Effector memory CD8-positive, alpha-beta T cell (primary cell): Measurements from ENCODE around the gene ELL3.
"Not testable (repeated sequence)": the region's sequence is repeated elsewhere in the genome, so short reads cannot be mapped to it uniquely, and the experiment has no call there.

Source experiments
- ATAC-seq: fragments of 150-1000 bp; cut with Tn5 transposase; replicated peaks from 2 replicates; pipeline ENCODE4 v1.10.0; 2021; ENCODE audit warnings: mild to moderate bottlenecking, moderate library complexity
- DNase-seq, 3 experiments: peaks; one replicate each; pipeline ENCODE4 v3.0.0; 2021
- H3K27ac Mint-ChIP-seq, 2 donors: one replicate each; pipeline ENCODE4 v1.8.0; 2022; ENCODE audit warnings: mild to moderate bottlenecking in 2 of 2, mixed read lengths in 2 of 2, moderate library complexity in 2 of 2
- H3K27me3 Mint-ChIP-seq, 2 donors: one replicate each; pipeline ENCODE4 v1.8.0; 2022; ENCODE audit warnings: mixed read lengths in 2 of 2
- H3K36me3 Mint-ChIP-seq: one replicate; pipeline ENCODE4 v1.8.0; 2022; ENCODE audit warnings: mild to moderate bottlenecking, moderate library complexity, mixed read lengths; ENCODE audit not compliant: insufficient read depth
- H3K4me1 Mint-ChIP-seq, 2 donors: one replicate each; pipeline ENCODE4 v1.8.0; 2022; ENCODE audit warnings: low read depth in 2 of 2, mixed read lengths in 2 of 2
- H3K4me3 Mint-ChIP-seq, 2 donors: one replicate each; pipeline ENCODE4 v1.8.0; 2022; ENCODE audit warnings: mild to moderate bottlenecking in 2 of 2, mixed read lengths in 2 of 2, moderate library complexity in 2 of 2
- H3K9me3 Mint-ChIP-seq, 2 donors: one replicate each; pipeline ENCODE4 v1.8.0; 2022; ENCODE audit warnings: mixed read lengths in 2 of 2

The ELL3 gene

GRCh38 chr15:43728053-43728725 lies 48.6 kb downstream of the ELL3 start:
- H3K27me3 Mint-ChIP-seq, H3K4me1 Mint-ChIP-seq, ATAC-seq, H3K4me3 Mint-ChIP-seq, DNase-seq, H3K9me3 Mint-ChIP-seq, H3K36me3 Mint-ChIP-seq, H3K27ac Mint-ChIP-seq: not testable (repeated sequence)

- H3K9me3 Mint-ChIP-seq, H3K36me3 Mint-ChIP-seq, DNase-seq, ATAC-seq, H3K4me1 Mint-ChIP-seq, H3K27ac Mint-ChIP-seq, H3K4me3 Mint-ChIP-seq: not testable (repeated sequence)
- peaks cover 0 to 12% of the 10 kb centered on the region in 2 donors for H3K27me3 Mint-ChIP-seq
Observed at GRCh38 chr15:43726306-43726705, 50.5 kb downstream of the ELL3 start.

- Mint-ChIP-seq H3K27me3 (peaks cover 6 to 15% of the 10 kb centered on the region in 2 donors), H3K36me3 (no peaks in the 10 kb centered on the region), H3K27ac (no peak overlapping the region), H3K4me3 (no peak overlapping the region), H3K4me1 (no peaks in the 10 kb centered on the region), H3K9me3 (no peaks in the 10 kb centered on the region)
- no peak for ATAC-seq
- DNase-seq, result no peak
Observed at GRCh38 chr15:43723151-43723550, 53.6 kb downstream of the ELL3 start.
